HG03280 (cell line): ENCODE measurements around the gene DNAJC12.
"Not testable (repeated sequence)": the region's sequence is repeated elsewhere in the genome, so short reads cannot be mapped to it uniquely, and the experiment has no call there.

Experiments used
- ATAC-seq: cut with Tn5 transposase; IDR thresholded peaks from one replicate; pipeline ENCODE4 v1.9.1; 2021; ENCODE audit warnings: mild to moderate bottlenecking, moderate library complexity; ENCODE audit not compliant: unreplicated experiment

DNAJC12 gene

DNA sequence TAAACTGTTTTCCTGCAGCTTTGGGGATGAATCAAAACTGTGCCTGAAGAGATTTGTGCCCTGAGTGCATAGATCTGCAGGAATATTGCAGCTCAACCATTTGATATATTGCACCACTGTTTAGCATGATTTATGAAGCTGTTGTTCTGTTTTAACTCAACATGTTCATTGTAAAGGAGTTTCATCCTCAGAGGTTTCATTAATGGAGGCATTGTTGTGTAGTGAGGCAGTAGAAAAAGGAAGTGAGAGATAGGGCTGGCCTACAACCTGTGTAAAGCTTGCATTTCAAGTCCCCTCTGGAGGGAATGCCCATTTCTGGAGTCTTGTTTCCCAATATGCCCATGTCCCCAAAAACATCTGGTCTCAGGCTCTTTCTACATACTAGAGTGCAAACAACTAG lies 67.5 kb downstream of the DNAJC12 start:
- peak; percentile 65 for ATAC-seq

DNA sequence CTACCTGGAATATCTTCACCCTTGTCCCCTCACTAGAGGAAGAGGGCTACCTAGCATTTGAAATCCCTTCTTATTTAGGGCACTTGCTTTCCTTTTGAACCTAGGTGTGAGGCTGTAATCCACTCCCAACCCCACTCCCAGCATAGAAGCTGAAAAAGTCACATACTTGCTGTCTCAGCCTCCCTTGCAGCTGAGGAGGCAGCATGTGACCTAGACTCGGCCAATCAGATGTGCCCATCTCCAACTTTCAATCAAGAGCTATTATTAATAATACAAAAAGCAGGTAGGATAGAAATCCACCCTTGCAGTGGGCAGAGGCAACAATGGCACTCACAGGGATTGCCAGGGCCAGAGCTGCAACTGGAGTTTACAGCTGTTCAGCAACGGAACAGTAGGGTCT lies 70.7 kb downstream of the DNAJC12 start:
- no peak for ATAC-seq

DNA sequence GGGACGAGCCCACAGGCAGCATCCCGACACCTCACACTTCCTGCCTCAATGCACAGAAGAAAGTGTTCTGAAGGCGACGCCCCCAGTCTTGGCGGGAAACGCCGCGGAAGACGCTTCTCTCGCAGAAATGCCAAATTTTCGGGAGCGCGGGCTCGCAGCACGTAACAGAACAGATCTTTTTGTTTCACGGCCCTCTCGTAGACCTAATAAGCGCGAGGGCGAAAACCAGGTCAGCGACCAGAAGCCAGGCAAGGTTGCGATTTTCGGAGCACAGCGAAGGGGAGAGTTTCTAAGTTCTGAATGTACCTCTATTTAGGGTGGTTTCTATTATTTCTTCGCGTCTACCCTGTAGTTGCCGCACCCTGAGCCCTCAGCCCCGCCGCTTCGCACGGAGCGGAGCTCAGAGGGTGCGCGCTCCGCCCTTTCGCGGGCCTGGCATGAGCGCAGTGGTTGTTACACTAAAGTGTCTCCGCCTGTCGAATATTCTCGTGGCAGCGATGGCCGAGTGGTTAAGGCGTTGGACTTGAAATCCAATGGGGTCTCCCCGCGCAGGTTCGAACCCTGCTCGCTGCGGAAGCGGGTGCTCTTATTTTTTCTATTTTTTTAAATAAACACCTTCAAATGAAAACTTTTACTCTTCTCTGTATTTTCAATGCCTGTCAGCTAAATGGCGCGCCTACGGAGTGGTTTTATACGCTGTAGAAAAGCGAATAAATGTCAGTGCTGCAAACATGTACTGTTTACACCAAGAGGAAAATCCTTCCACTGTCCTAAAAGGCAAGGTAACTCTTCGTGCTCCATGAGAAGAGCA lies 73.8 kb downstream of the DNAJC12 start:
- ATAC-seq, result peak; percentile 85

DNA sequence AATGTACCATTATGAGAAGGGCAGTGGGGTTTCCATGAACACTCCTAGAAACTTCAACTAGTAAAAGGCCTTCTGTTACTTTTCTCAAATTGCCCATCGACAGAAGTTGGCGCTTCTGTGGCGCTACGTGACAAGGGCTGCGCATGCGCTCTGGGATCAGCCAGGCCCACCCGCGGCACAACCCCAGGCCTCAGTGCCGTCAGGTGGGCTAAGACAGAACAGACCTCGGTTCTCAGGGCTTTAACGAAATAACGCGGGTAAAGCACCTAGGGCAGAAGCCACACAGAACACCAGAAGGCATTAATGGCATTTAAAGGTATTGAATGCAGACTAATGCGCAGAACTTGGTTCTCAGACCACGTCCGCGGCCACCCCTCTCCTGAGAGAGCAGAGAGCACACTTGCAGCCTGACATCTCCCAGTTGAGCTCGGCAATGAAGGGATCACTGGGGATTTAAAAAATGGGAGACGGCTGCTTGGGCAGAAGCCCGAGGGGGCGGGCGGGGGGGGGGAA lies 74.4 kb downstream of the DNAJC12 start:
- peak; percentile 25 for ATAC-seq

DNA sequence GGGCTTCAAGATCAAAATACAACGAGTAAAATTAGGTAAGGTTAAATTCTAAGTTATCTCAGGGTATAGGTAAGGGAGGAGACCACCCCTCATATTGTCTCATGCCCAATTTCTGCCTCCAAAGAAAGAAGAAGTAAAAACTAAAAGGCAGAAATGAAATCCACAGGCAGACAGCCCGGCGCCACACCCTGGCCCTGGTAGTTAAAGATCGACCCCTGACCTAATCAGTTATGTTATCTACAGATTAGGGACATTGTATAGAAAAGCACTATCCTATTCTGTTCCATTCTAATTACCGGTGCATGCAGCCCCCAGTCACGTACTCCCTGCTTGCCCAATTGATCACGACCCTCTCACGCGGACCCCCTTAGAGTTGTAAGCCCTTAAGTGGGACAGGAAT lies 75.4 kb downstream of the DNAJC12 start:
- ATAC-seq, result not testable (repeated sequence)

DNA sequence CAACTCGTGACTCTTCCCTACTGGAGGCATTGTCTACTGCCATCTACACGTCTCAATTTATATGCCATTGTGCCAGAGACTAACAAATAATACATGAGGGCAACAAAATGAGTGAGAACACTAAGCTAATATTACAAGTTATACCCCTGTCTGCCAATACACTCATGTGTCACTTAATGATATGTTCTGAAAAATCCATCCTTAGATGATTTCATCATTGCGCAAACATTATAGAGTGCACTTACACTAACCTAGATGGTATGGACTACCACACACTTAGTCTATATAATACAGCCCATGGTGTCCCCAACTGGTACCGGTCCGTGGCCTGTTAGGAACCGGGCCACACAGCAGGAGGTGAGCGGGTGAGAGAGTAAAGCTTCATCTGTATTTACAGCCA lies 77.7 kb downstream of the DNAJC12 start:
- ATAC-seq, result no peak
